GM18505 (cell line): Measurements from ENCODE around the gene FMN2.

ENCODE experiments used
- ATAC-seq: cut with Tn5 transposase; IDR thresholded peaks from one replicate; pipeline ENCODE4 v1.9.1; 2021; ENCODE audit not compliant: unreplicated experiment
- POLR2A ChIP-seq: IDR thresholded peaks from 4 replicates; pipeline ENCODE4 v1.6.1; 2011; ENCODE audit warnings: borderline replicate concordance; ENCODE audit not compliant: insufficient read depth, insufficient read length; ENCODE audit errors: extremely low read depth

The FMN2 gene

DNA sequence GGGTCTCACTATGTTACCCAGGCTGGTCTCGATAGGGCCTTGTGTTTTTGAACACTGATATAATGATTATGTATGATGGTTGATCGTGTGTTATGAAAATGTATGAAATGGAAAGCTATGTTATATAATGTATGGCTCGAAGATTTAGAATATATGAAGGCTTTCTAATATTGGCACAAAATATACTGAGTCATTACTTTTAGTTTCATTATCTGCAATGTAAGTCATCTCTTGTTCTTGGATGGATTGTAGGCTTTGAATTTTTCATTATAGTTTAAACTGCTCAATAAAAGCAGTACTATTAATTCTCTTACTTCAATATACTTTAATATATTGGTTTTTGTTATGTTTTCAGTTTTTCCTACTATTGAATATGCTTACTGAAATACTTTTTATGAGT, 10.1 kb downstream of the FMN2 start:
- no peak for ATAC-seq
- TF ChIP-seq POLR2A: no peak

DNA sequence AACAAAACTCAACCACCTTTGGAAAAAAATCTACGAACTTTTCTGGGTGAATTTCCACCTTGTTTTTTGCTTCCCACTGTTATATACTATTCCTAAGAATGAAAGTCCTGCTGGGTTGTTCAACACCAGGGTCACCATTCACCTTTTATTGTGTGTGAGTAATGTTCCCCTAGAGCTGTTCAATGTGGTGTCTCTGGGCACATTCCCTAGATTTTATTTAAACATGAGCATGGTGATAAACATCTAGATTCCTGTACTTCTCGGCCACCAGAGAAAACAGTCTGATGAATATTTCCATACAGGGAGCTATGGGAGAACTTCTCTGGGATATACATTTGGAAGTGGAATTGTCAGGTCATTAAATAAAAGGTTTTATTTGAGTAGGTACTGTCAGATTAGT, 13.0 kb downstream of the FMN2 start:
- ATAC-seq: no peak

GRCh38 chr1:240107058-240107684, 15.5 kb downstream of the FMN2 start:
- no peak for TF ChIP-seq POLR2A
- no peak for ATAC-seq

More for the DNA sequence above, 13.0 kb downstream of the FMN2 start:
- no peak for TF ChIP-seq POLR2A

GRCh38 chr1:240109130-240109529, 17.4 kb downstream of the FMN2 start:
- no peak for ATAC-seq
- TF ChIP-seq POLR2A: no peak

GRCh38 chr1:240109920-240110636, 18.4 kb downstream of the FMN2 start:
- no peak for TF ChIP-seq POLR2A
- ATAC-seq: no peak

DNA sequence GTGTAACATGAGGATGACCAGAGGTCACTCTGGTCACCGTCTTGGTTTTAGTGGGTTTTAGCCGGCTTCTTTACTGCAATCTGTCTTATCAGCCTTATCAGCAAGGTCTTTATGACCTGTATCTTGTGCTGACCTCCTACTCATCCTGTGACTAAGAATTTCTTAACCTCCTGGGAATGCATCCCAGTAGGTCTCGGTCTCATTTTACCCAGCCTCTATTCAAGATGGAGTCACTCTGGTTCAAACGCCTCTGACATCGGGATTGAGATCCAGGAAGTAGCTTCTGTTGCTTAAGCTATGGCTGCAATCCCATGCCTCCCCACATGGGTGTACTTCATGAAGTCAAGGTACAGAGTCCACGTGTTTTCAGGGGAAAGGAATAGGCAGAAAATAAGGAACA, 19.9 kb downstream of the FMN2 start:
- TF ChIP-seq POLR2A: no peak
- ATAC-seq: no peak

DNA sequence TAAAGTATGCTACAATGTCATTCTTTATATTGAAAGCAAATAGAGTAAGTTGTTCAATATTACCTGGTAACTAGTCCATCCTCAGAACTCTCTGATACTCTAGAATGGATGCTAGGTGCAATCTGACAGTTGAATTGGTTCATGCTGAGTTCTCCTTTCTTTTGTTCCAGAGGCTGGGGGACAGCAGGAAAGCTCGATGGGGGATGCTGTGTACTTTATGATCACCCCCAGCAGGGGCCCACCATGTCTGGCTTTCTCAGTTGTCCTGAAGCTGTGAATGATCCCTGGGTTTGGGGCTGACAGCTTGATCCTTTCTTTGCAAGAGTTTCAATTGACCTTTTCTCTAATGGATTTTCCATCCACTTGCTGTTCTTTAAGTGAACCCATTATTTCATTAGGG, 22.5 kb downstream of the FMN2 start:
- no peak for TF ChIP-seq POLR2A
- ATAC-seq: no peak

DNA sequence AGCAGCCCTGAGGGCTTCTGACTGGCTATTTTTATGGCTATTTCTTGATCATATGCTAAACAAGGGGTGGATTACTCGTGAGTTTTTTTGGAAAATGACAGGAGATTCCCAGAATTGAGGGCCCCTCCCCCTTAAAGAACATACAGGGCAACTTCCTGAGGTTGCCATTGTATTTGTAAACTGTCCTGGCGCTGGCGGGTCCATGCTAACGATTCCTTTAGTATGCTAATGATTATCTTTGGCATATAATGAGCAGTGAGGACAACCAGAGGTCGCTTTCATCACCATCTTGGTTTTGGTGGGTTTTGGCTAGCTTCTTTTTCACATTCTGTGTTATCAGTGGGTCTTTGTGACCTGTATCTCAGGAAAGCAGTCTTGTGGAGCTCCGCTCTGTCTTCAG, 24.1 kb downstream of the FMN2 start:
- TF ChIP-seq POLR2A: no peak
- no peak for ATAC-seq

GRCh38 chr1:240116831-240117769, 25.4 kb downstream of the FMN2 start:
- TF ChIP-seq POLR2A: no peak
- ATAC-seq: no peak

DNA sequence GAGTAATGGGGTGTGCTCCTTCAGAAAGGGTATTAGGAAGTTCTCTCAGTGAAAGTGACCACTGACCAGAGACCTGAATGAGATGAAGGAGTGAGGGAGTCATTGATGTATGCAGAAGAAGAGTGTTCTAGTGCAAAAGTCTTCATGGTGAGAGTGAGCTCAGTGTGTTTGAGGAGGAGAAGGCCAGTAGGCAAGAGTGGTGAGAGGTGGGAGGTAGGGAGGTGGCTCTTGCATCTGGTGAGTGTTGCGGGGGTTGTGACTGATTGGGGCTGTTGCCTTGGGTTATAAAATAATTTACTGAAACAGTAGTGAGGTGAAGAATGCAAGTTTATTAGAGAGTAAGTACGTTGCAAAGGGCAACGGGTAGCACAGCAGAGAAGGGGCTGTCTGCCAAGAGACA, 26.2 kb downstream of the FMN2 start:
- TF ChIP-seq POLR2A: no peak
- no peak for ATAC-seq

GRCh38 chr1:240122639-240123613, 31.2 kb downstream of the FMN2 start:
- no peak for TF ChIP-seq POLR2A

DNA sequence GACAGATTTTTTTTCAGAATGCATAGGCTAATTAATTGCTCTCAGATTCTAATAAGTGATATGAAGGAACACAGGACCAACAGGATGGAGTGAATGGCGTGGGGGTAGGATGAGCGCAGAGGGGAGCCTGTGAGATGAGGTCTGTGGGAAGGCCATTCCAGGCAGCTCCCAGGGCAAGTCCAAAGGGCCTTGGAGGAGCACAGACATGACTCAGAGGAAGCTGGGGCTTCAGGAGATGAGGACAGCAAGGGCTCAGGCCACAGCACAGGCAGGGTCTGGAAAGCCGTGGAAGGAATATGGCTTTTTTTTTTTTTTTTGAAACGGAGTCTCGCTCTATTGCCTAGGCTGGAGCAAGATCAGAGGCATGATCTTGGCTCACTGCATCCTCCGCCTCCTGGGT, 35.1 kb downstream of the FMN2 start:
- ATAC-seq: no peak
- TF ChIP-seq POLR2A: no peak

More at GRCh38 chr1:240122639-240123613, 31.2 kb downstream of the FMN2 start:
- no peak for ATAC-seq
